ENCODE measurements around the gene DLEC1. TPM values are rescaled to one million over a fixed set of nuclear protein-coding genes. Genes with fewer than 3 reads are reported as not detected.

Gene DLEC1
- total and polyA plus RNA-seq, 2 experiments from 2014 or later, result 0.15 TPM; not detected in 1

- 74 to 76% methylated on average over 17 of the region's 17 CpGs for WGBS, 2 experiments (ENCODE audit: low coverage in 1 of 2, low lambda C conversion rate in 2 of 2, missing lambda C conversion rate in 2 of 2)
- in situ Hi-C loops (cut with MboI), result loop anchor here (25.0 kb wide), 1 partner anchor 378 kb away; the partner anchor contains the start of gene EXOG
- no peak overlapping the region for H3K4me2 ChIP-seq (ENCODE audit: unreplicated experiment)
- H3K9ac ChIP-seq, result no peak overlapping the region
- no peaks in the 10 kb centered on the region for H3K9me2 ChIP-seq (ENCODE audit: insufficient read depth)
- H3K27ac ChIP-seq, result no peak overlapping the region
- no peaks in the 10 kb centered on the region for H3K4me1 ChIP-seq (ENCODE audit: insufficient read depth)
- H3F3A ChIP-seq (ENCODE audit: insufficient read depth), result no peaks in the 10 kb centered on the region
- no peaks in the 10 kb centered on the region for H3K36me3 ChIP-seq (ENCODE audit: low read depth)
- H2AFZ ChIP-seq, result no peak overlapping the region
- H3K4me3 ChIP-seq, result no peak overlapping the region
- no peak for TF ChIP-seq EZH2phosphoT487 (IDR thresholded peaks at IDR 0.05; ENCODE audit: insufficient read depth, low read depth)
- TF ChIP-seq EZH2 (IDR thresholded peaks at IDR 0.05; ENCODE audit: insufficient read depth, poor library complexity, severe bottlenecking), result no peak
- 0 out of 2 replicates have a peak, but pooled peaks cover 5% of the 10 kb centered on the region for H3K27me3 ChIP-seq (replicated peaks; ENCODE audit: insufficient read depth)
- no peak for DNase-seq
- no peaks in the 10 kb centered on the region for H4K20me1 ChIP-seq (ENCODE audit: insufficient read depth)
- H3K79me2 ChIP-seq (ENCODE audit: insufficient read depth), result no peaks in the 10 kb centered on the region
- no peaks in the 10 kb centered on the region for H3K9me3 ChIP-seq (ENCODE audit: low read depth)
Observed at GRCh38 chr3:38109580-38110313, 70.7 kb downstream of the DLEC1 start.

GRCh38 chr3:38110314-38111050, 71.5 kb downstream of the DLEC1 start:
- H2AFZ ChIP-seq, result no peak overlapping the region

GRCh38 chr3:38111201-38111600, 72.2 kb downstream of the DLEC1 start:
- Histone ChIP-seq H3K9ac (no peak overlapping the region), H3K9me3 (ENCODE audit: low read depth) (no peaks in the 10 kb centered on the region), H3K4me3 (no peak overlapping the region), H3K27ac (no peak overlapping the region), H4K20me1 (ENCODE audit: insufficient read depth) (no peaks in the 10 kb centered on the region), H3K9me2 (ENCODE audit: insufficient read depth) (no peaks in the 10 kb centered on the region), H3K27me3 (replicated peaks; ENCODE audit: insufficient read depth) (0 out of 2 replicates have a peak, but pooled peaks cover 5% of the 10 kb centered on the region), H3F3A (ENCODE audit: insufficient read depth) (no peaks in the 10 kb centered on the region), H3K36me3 (ENCODE audit: low read depth) (no peaks in the 10 kb centered on the region), H2AFZ (no peak overlapping the region), H3K4me1 (ENCODE audit: insufficient read depth) (no peaks in the 10 kb centered on the region), H3K79me2 (ENCODE audit: insufficient read depth) (no peaks in the 10 kb centered on the region), H3K4me2 (ENCODE audit: unreplicated experiment) (no peak overlapping the region)
- WGBS, 2 experiments (ENCODE audit: low coverage in 1 of 2, low lambda C conversion rate in 2 of 2, missing lambda C conversion rate in 2 of 2), result 75 to 92% methylated on average over 4 of the region's 4 CpGs
- DNase-seq, result no peak
- no peak for TF ChIP-seq EZH2phosphoT487 (IDR thresholded peaks at IDR 0.05; ENCODE audit: insufficient read depth, low read depth)
- no peak for TF ChIP-seq EZH2 (IDR thresholded peaks at IDR 0.05; ENCODE audit: insufficient read depth, poor library complexity, severe bottlenecking)
- in situ Hi-C loops (cut with MboI), result loop anchor here (25.0 kb wide), 1 partner anchor 376 kb away; the partner anchor contains the start of gene EXOG

More at GRCh38 chr3:38110314-38111050, 71.5 kb downstream of the DLEC1 start:
- Histone ChIP-seq H3K4me2 (ENCODE audit: unreplicated experiment) (no peak overlapping the region), H3K36me3 (ENCODE audit: low read depth) (no peaks in the 10 kb centered on the region), H3K9ac (no peak overlapping the region), H3K4me3 (no peak overlapping the region), H3K9me3 (ENCODE audit: low read depth) (no peaks in the 10 kb centered on the region), H3F3A (ENCODE audit: insufficient read depth) (no peaks in the 10 kb centered on the region), H3K9me2 (ENCODE audit: insufficient read depth) (no peaks in the 10 kb centered on the region), H4K20me1 (ENCODE audit: insufficient read depth) (no peaks in the 10 kb centered on the region), H3K4me1 (ENCODE audit: insufficient read depth) (no peaks in the 10 kb centered on the region), H3K27ac (no peak overlapping the region), H3K79me2 (ENCODE audit: insufficient read depth) (no peaks in the 10 kb centered on the region), H3K27me3 (replicated peaks; ENCODE audit: insufficient read depth) (0 out of 2 replicates have a peak, but pooled peaks cover 5% of the 10 kb centered on the region)
- no peak for DNase-seq
- WGBS, 2 experiments (ENCODE audit: low coverage in 1 of 2, low lambda C conversion rate in 2 of 2, missing lambda C conversion rate in 2 of 2), result 62 to 69% methylated on average over 6 of the region's 6 CpGs
- no peak for TF ChIP-seq EZH2phosphoT487 (IDR thresholded peaks at IDR 0.05; ENCODE audit: insufficient read depth, low read depth)
- no peak for TF ChIP-seq EZH2 (IDR thresholded peaks at IDR 0.05; ENCODE audit: insufficient read depth, poor library complexity, severe bottlenecking)
- in situ Hi-C loops (cut with MboI), result loop anchor here (25.0 kb wide), 1 partner anchor 377 kb away; the partner anchor contains the start of gene EXOG

GRCh38 chr3:38111696-38112377, 72.8 kb downstream of the DLEC1 start:
- WGBS, 2 experiments (ENCODE audit: low coverage in 1 of 2, low lambda C conversion rate in 2 of 2, missing lambda C conversion rate in 2 of 2), result 66 to 71% methylated on average over 16 of the region's 16 CpGs
- Histone ChIP-seq H4K20me1 (ENCODE audit: insufficient read depth) (no peaks in the 10 kb centered on the region), H3K27me3 (replicated peaks; ENCODE audit: insufficient read depth) (0 out of 2 replicates have a peak, but pooled peaks cover 3% of the 10 kb centered on the region), H3K36me3 (ENCODE audit: low read depth) (no peaks in the 10 kb centered on the region), H3K4me1 (ENCODE audit: insufficient read depth) (no peaks in the 10 kb centered on the region), H3K4me2 (ENCODE audit: unreplicated experiment) (no peak overlapping the region), H2AFZ (no peak overlapping the region), H3K27ac (no peak overlapping the region), H3K79me2 (ENCODE audit: insufficient read depth) (no peaks in the 10 kb centered on the region), H3F3A (ENCODE audit: insufficient read depth) (no peaks in the 10 kb centered on the region), H3K9me2 (ENCODE audit: insufficient read depth) (no peaks in the 10 kb centered on the region), H3K4me3 (no peak overlapping the region), H3K9me3 (ENCODE audit: low read depth) (no peaks in the 10 kb centered on the region), H3K9ac (no peak overlapping the region)
- no peak for TF ChIP-seq EZH2phosphoT487 (IDR thresholded peaks at IDR 0.05; ENCODE audit: insufficient read depth, low read depth)
- TF ChIP-seq EZH2 (IDR thresholded peaks at IDR 0.05; ENCODE audit: insufficient read depth, poor library complexity, severe bottlenecking), result no peak
- in situ Hi-C loops (cut with MboI), result loop anchor here (25.0 kb wide), 1 partner anchor 375 kb away; the partner anchor contains the start of gene EXOG
- DNase-seq, result no peak
